NK-92 (cell line): Measurements from ENCODE around the gene MTCL1.

Experiments used
- DNase-seq: peaks from one replicate; lab custom pipeline; 2025; ENCODE audit not compliant: unreplicated experiment; lab: John Stamatoyannopoulos, UW

The MTCL1 gene

GRCh38 chr18:8705238-8705960 lies at the start of gene MTCL1:
Gene MTCL1, plus strand, starts transcription at chr18:8705556. Its CDS starts 105 bp downstream, at chr18:8705661.
- no peak for DNase-seq

- no peak for DNase-seq
These were observed 49.1 kb upstream of the MTCL1 start for GRCh38 chr18:8656232-8656631.

- no peak for DNase-seq
These were observed 48.1 kb upstream of the MTCL1 start for GRCh38 chr18:8657050-8657820.

GRCh38 chr18:8657873-8658470 lies 47.4 kb upstream of the MTCL1 start:
- DNase-seq: no peak

GRCh38 chr18:8658858-8659485 lies 46.4 kb upstream of the MTCL1 start:
- no peak for DNase-seq

- no peak for DNase-seq
These were observed 45.6 kb upstream of the MTCL1 start for GRCh38 chr18:8659609-8660242.

GRCh38 chr18:8660316-8660715 lies 45.0 kb upstream of the MTCL1 start:
- no peak for DNase-seq

- DNase-seq: no peak
These were observed 43.4 kb upstream of the MTCL1 start for GRCh38 chr18:8661754-8662559.

GRCh38 chr18:8662560-8663255 lies 42.6 kb upstream of the MTCL1 start:
- no peak for DNase-seq

- DNase-seq: no peak
These were observed 37.5 kb upstream of the MTCL1 start for GRCh38 chr18:8667846-8668245.

- DNase-seq: no peak
These were observed 37.0 kb upstream of the MTCL1 start for GRCh38 chr18:8668381-8668780.

- DNase-seq: no peak
These were observed 35.8 kb upstream of the MTCL1 start for GRCh38 chr18:8669571-8669970.

- no peak for DNase-seq
These were observed 31.8 kb upstream of the MTCL1 start for GRCh38 chr18:8673256-8674209.

GRCh38 chr18:8675057-8675456 lies 30.3 kb upstream of the MTCL1 start:
- DNase-seq: no peak

GRCh38 chr18:8681196-8681595 lies 24.2 kb upstream of the MTCL1 start:
- DNase-seq: no peak

GRCh38 chr18:8684577-8684976 lies 20.8 kb upstream of the MTCL1 start:
- DNase-seq: no peak

GRCh38 chr18:8685141-8685913 lies 20.0 kb upstream of the MTCL1 start:
- DNase-seq: no peak

- DNase-seq: no peak
These were observed 19.5 kb upstream of the MTCL1 start for GRCh38 chr18:8685914-8686216.
